NT2/D1 (cell line): ENCODE measurements around the gene INS.

Source experiments
- SUZ12 ChIP-seq: IDR thresholded peaks from 2 replicates; pipeline ENCODE4 v1.6.1; 2011; ENCODE audit not compliant: insufficient read length, insufficient read depth; ENCODE audit errors: extremely low read depth
- YY1 ChIP-seq: IDR thresholded peaks from 2 replicates; pipeline ENCODE4 v1.6.1; 2011; ENCODE audit not compliant: insufficient read length, insufficient read depth
- ZNF274 ChIP-seq: IDR thresholded peaks from 2 replicates; pipeline ENCODE4 v1.6.1; 2011; ENCODE audit warnings: mild to moderate bottlenecking, low read depth, low read length

GRCh38 chr11:2174361-2174760, 13.4 kb upstream of the INS start:
- no peak for TF ChIP-seq YY1
- no peak for TF ChIP-seq ZNF274
- TF ChIP-seq SUZ12: no peak
